H1 (cell line): ENCODE results near the gene HMG20A.

ENCODE experiments used
- CTCF ChIP-seq, 3 experiments: IDR thresholded peaks; 1 replicate in 2 of 3; 2 replicates in 1 of 3; pipeline versions ENCODE4 v1.5.1 to v1.6.1; 2011; ENCODE audit warnings: low read length in 3 of 3, mild to moderate bottlenecking in 3 of 3, inconsistent platforms in 2 of 3, low read depth in 1 of 3, moderate library complexity in 1 of 3; ENCODE audit not compliant: insufficient read depth in 1 of 3; ENCODE audit errors: control extremely low read depth in 1 of 3
- SRF ChIP-seq: IDR thresholded peaks from 2 replicates; pipeline ENCODE4 v1.6.1; 2011; ENCODE audit warnings: mild to moderate bottlenecking, low read depth, low read length, moderate library complexity

- TF ChIP-seq SRF (no peak), CTCF (IDR thresholded peaks at IDR 0.05; ENCODE audit: control extremely low read depth in 1 of 3, insufficient read depth in 1 of 3, low read depth in 1 of 3, low read length in 3 of 3) (no peak)
Measured at GRCh38 chr15:77420610-77421369, at the start of gene HMG20A.
